Smooth muscle cell of bladder (primary cell): ENCODE results near the gene CHST15. TPM values are rescaled to one million over a fixed set of nuclear protein-coding genes. Genes with fewer than 3 reads are reported as not detected.

Source experiments
- total RNA-seq: library from RNA; depleted of rRNA; stranded (reverse); fragments of >200 nt; gene quantifications from 2 replicates; pipeline ENCODE4 v1.2.3, GENCODE V29; 2014

CHST15 gene, protein sequence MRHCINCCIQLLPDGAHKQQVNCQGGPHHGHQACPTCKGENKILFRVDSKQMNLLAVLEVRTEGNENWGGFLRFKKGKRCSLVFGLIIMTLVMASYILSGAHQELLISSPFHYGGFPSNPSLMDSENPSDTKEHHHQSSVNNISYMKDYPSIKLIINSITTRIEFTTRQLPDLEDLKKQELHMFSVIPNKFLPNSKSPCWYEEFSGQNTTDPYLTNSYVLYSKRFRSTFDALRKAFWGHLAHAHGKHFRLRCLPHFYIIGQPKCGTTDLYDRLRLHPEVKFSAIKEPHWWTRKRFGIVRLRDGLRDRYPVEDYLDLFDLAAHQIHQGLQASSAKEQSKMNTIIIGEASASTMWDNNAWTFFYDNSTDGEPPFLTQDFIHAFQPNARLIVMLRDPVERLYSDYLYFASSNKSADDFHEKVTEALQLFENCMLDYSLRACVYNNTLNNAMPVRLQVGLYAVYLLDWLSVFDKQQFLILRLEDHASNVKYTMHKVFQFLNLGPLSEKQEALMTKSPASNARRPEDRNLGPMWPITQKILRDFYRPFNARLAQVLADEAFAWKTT
- total RNA-seq = 1.00 and 1.4 TPM in 2 replicates

DNA sequence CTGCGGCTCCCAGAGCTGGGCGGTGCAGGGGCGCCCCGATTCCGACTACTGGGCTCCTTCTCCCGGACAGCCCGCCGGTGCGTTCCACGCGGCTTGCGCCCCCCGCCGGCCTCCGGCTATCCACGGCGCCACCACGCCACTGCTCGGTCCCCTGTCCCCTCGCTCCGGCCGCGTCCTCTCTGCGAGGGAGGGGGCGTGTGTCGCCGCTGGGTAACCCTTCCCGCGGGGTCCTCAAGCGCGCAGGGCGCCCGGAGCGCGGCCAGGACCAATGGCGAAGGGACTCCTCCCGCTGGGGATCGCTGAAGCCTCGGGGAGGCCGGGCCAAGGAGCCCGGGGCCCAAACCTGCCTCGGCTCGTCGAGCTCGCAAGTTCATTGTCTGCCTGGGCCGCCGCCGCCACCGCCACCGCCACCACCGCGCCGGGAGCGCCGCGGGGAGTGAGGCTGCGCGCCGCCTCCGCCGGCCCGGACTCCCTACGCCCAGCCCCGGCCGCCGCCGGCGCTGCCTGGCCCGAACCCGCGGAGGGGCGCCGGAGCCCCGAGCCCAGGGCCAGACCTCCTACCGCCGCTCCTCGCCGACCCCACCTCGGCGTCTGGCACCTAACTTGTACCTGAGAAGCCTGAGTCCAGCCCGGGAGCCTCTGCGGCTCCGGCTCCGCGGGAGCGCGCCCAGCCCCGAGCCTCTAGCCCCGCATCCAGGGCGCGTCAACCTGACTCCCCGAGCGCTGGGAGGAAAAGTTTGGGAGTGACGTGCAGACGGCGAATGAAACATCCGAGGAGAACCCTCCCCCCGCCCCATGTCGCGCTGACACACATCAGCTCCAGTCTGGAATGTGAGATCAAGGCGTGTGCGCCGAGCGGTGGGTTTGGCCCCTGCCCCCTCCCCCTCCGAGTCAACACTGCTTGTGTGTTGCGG is at the start of gene CHST15:
Gene CHST15, minus strand, starts transcription at position 739 of the 914 bp plus-strand sequence. CDS start 47,386 bp downstream, outside the sequence.

Other genes with a start within 250 kb of the CHST15 start
- gene CPXM2, start 201.8 kb downstream of the CHST15 start, total RNA-seq = 3.1 and 29.0 TPM in 2 replicates